HUES48 (cell line): ENCODE results near the gene RRM1.
"Not testable (repeated sequence)": the region's sequence is repeated elsewhere in the genome, so short reads cannot be mapped to it uniquely, and the experiment has no call there.

ENCODE experiments used
- H3K27ac ChIP-seq: one replicate; pipeline ENCODE4 v1.7.0; 2013; ENCODE audit warnings: low read depth, low read length, inconsistent platforms
- H3K27me3 ChIP-seq: 2 replicates; pipeline ENCODE4 v1.6.1; 2013; ENCODE audit warnings: mild to moderate bottlenecking, low read length; ENCODE audit not compliant: control insufficient read depth, insufficient read depth
- H3K36me3 ChIP-seq: 2 replicates; pipeline ENCODE4 v1.6.1; 2013; ENCODE audit warnings: low read length; ENCODE audit not compliant: control insufficient read depth, insufficient read depth
- H3K4me1 ChIP-seq: 2 replicates; pipeline ENCODE4 v1.6.1; 2013; ENCODE audit warnings: mild to moderate bottlenecking, low read length; ENCODE audit not compliant: control insufficient read depth, insufficient read depth
- H3K4me3 ChIP-seq: 2 replicates; pipeline ENCODE4 v1.5.1; 2013; ENCODE audit warnings: mild to moderate bottlenecking, low read depth, low read length
- H3K9ac ChIP-seq: 2 replicates; pipeline ENCODE4 v1.6.1; 2013; ENCODE audit warnings: mild to moderate bottlenecking, low read depth, low read length, moderate library complexity
- H3K9me3 ChIP-seq: 2 replicates; pipeline ENCODE4 v1.6.1; 2013; ENCODE audit warnings: low read length; ENCODE audit not compliant: control insufficient read depth, insufficient read depth

RRM1 gene

GRCh38 chr11:4140067-4140636, 45.6 kb downstream of the RRM1 start:
- no peaks in the 10 kb centered on the region for H3K27me3 ChIP-seq
- H3K9ac ChIP-seq = no peak overlapping the region
- H3K9me3 ChIP-seq = peaks cover 3% of the 10 kb centered on the region
- H3K4me3 ChIP-seq = no peak overlapping the region
- H3K27ac ChIP-seq = no peak overlapping the region
- peaks cover 55% of the 10 kb centered on the region for H3K36me3 ChIP-seq
- no peaks in the 10 kb centered on the region for H3K4me1 ChIP-seq

GRCh38 chr11:4146070-4146771, 51.6 kb downstream of the RRM1 start:
- H3K4me1 ChIP-seq = no peaks in the 10 kb centered on the region
- H3K36me3 ChIP-seq = peaks cover 14% of the 10 kb centered on the region; the same call in 1 of the 2 replicates
- no peak overlapping the region for H3K27ac ChIP-seq
- H3K9ac ChIP-seq = no peak overlapping the region
- no peaks in the 10 kb centered on the region for H3K9me3 ChIP-seq
- H3K4me3 ChIP-seq = no peak overlapping the region
- H3K27me3 ChIP-seq = no peaks in the 10 kb centered on the region

GRCh38 chr11:4146772-4147098, 52.1 kb downstream of the RRM1 start:
- Histone ChIP-seq H3K9ac (no peak overlapping the region), H3K9me3 (no peaks in the 10 kb centered on the region), H3K4me3 (no peak overlapping the region), H3K27ac (no peak overlapping the region), H3K27me3 (no peaks in the 10 kb centered on the region), H3K4me1 (no peaks in the 10 kb centered on the region), H3K36me3 (peaks cover 9% of the 10 kb centered on the region; the same call in 1 of the 2 replicates)

GRCh38 chr11:4154503-4154902, 59.9 kb downstream of the RRM1 start:
- Histone ChIP-seq H3K27me3 (no peaks in the 10 kb centered on the region), H3K9ac (no peak overlapping the region), H3K4me3 (no peak overlapping the region), H3K36me3 (no peaks in the 10 kb centered on the region), H3K9me3 (no peaks in the 10 kb centered on the region), H3K27ac (no peak overlapping the region), H3K4me1 (0 out of 2 replicates have a peak, but pooled peaks cover 6% of the 10 kb centered on the region)

- H3K9me3 ChIP-seq = no peaks in the 10 kb centered on the region
- H3K4me3 ChIP-seq = no peak overlapping the region
These were observed 62.0 kb downstream of the RRM1 start for GRCh38 chr11:4156571-4156970.

DNA sequence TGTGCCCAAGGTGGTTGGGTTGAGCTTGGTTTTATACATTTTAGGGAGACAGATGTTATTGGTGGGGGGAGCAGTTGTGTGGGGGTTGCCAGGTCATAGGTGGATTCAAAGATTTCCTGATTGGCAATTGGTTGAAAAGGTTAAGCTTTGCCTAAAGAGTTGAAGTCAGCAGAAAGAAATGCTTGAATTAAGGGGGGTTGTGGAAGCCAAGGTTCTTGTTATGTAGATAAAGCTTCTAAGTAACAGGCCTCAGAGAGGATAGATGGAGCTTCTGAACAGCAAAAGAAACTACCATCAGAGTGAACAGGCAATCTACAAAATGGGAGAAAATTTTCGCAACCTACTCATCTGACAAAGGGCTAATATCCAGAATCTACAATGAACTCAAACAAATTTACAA, 64.2 kb downstream of the RRM1 start:
- H3K27me3 ChIP-seq, H3K9ac ChIP-seq, H3K36me3 ChIP-seq, H3K4me3 ChIP-seq, H3K27ac ChIP-seq, H3K4me1 ChIP-seq, H3K9me3 ChIP-seq: not testable (repeated sequence)

More at GRCh38 chr11:4156571-4156970, 62.0 kb downstream of the RRM1 start:
- no peaks in the 10 kb centered on the region for H3K27me3 ChIP-seq
- 0 out of 2 replicates have a peak, but pooled peaks cover 6% of the 10 kb centered on the region for H3K4me1 ChIP-seq
- no peaks in the 10 kb centered on the region for H3K36me3 ChIP-seq
- no peak overlapping the region for H3K27ac ChIP-seq
- no peak overlapping the region for H3K9ac ChIP-seq

GRCh38 chr11:4161305-4161704, 66.7 kb downstream of the RRM1 start:
- H3K9me3 ChIP-seq = no peaks in the 10 kb centered on the region
- H3K27me3 ChIP-seq = peaks cover 9% of the 10 kb centered on the region
- no peak overlapping the region for H3K4me3 ChIP-seq
- H3K36me3 ChIP-seq = no peaks in the 10 kb centered on the region
- no peak overlapping the region for H3K27ac ChIP-seq
- no peak overlapping the region for H3K9ac ChIP-seq
- H3K4me1 ChIP-seq = 0 out of 2 replicates have a peak, but pooled peaks cover 6% of the 10 kb centered on the region

GRCh38 chr11:4164884-4165590, 70.4 kb downstream of the RRM1 start:
- Histone ChIP-seq H3K27ac (no peak overlapping the region), H3K4me1 (no peaks in the 10 kb centered on the region), H3K9ac (no peak overlapping the region), H3K4me3 (no peak overlapping the region), H3K9me3 (no peaks in the 10 kb centered on the region), H3K27me3 (peaks cover 9% of the 10 kb centered on the region), H3K36me3 (no peaks in the 10 kb centered on the region)

DNA sequence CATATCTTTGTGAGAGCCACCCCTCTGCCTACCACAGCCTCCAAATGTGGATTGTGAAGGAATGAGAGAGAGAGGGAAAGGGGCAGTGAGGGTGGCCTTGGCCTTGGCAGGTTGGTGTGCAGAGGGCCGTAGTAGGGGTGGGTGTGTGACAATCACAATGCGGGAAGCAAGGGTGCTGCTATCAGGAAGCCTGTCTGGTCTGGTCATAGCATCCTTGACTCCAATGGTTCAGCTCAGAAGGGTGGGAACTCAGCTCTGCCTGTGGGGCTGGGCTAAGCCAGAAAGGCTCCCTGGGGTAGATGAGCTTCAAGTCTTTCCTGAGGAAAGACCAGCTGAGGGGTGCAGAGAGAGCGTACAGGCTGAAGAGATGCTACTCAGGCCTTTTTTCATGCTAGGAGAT, 72.7 kb downstream of the RRM1 start:
- Histone ChIP-seq H3K36me3 (no peaks in the 10 kb centered on the region), H3K27me3 (peaks cover 9% of the 10 kb centered on the region), H3K4me1 (no peaks in the 10 kb centered on the region), H3K9me3 (no peaks in the 10 kb centered on the region), H3K9ac (no peak overlapping the region), H3K27ac (no peak overlapping the region), H3K4me3 (no peak overlapping the region)

GRCh38 chr11:4167758-4168157, 73.2 kb downstream of the RRM1 start:
- Histone ChIP-seq H3K27me3 (peaks cover 9% of the 10 kb centered on the region), H3K9me3 (no peaks in the 10 kb centered on the region), H3K4me1 (no peaks in the 10 kb centered on the region), H3K36me3 (no peaks in the 10 kb centered on the region), H3K4me3 (no peak overlapping the region), H3K9ac (no peak overlapping the region), H3K27ac (no peak overlapping the region)
